ENCODE measurements around the gene PLCB3. TPM values are rescaled to one million over a fixed set of nuclear protein-coding genes. Genes with fewer than 3 reads are reported as not detected.

The PLCB3 gene
- total RNA-seq, 1 experiment from 2014 or later, result 34.6 TPM

- POLR2A ChIA-PET, result interaction anchor here (0.9 to 11.9 kb wide), 3 partner anchors 13 to 87 kb away, joined by 3 to 122 read pairs (median 3); partner anchors contain the start of genes FKBP2, PLCB3, PPP1R14B and PRDX5
- peak overlapping the region; percentile 77 for H3K4me3 Mint-ChIP-seq (ENCODE audit: unreplicated experiment)
- no peak for DNase-seq (ENCODE audit: unreplicated experiment)
Observed at GRCh38 chr11:64230985-64231365, 20.4 kb upstream of the PLCB3 start.

GRCh38 chr11:64231546-64231945 is 19.8 kb upstream of the PLCB3 start:
- H3K9me3 Mint-ChIP-seq (ENCODE audit: unreplicated experiment), result no peaks in the 10 kb centered on the region
- peaks cover 17% of the 10 kb centered on the region for H3K4me1 Mint-ChIP-seq (ENCODE audit: insufficient read depth, unreplicated experiment)
- no peaks in the 10 kb centered on the region for H3K27me3 Mint-ChIP-seq (ENCODE audit: insufficient read depth, unreplicated experiment)
- no peak overlapping the region for H3K27ac Mint-ChIP-seq (ENCODE audit: low read depth, unreplicated experiment)
- TF ChIP-seq CTCF (IDR thresholded peaks at IDR 0.05; ENCODE audit: unreplicated experiment), result no peak
- no peak for DNase-seq (ENCODE audit: unreplicated experiment)
- BruUV-seq (replicated peaks), result no TSS peak
- POLR2A ChIA-PET, result interaction anchor here (0.7 to 11.9 kb wide), 6 partner anchors 12 to 257 kb away, joined by 3 to 122 read pairs (median 3); partner anchors contain the start of genes COX8A, FKBP2, PLCB3 and PPP1R14B
- peaks cover 5% of the 10 kb centered on the region for H3K36me3 Mint-ChIP-seq (ENCODE audit: insufficient read depth, unreplicated experiment)
- H3K4me3 Mint-ChIP-seq (ENCODE audit: unreplicated experiment), result peak overlapping the region; percentile 77
- CTCF ChIA-PET, result interaction anchor here (1.2 kb wide), 1 partner anchor 73 kb away, joined by 3 read pairs; no protein-coding TSS in a partner anchor
- intact Hi-C loops (cut with micrococcal nuclease), result no loop called here

More at GRCh38 chr11:64230985-64231365, 20.4 kb upstream of the PLCB3 start:
- no TSS peak for BruUV-seq (replicated peaks)
- CTCF ChIA-PET, result interaction anchor here (0.6 to 1.2 kb wide), 2 partner anchors 74 to 124 kb away, joined by 3 to 4 read pairs; no protein-coding TSS in a partner anchor
- H3K4me1 Mint-ChIP-seq (ENCODE audit: insufficient read depth, unreplicated experiment), result peaks cover 17% of the 10 kb centered on the region
- peak overlapping the region; percentile 78 for H3K27ac Mint-ChIP-seq (ENCODE audit: low read depth, unreplicated experiment)
- H3K27me3 Mint-ChIP-seq (ENCODE audit: insufficient read depth, unreplicated experiment), result no peaks in the 10 kb centered on the region
- intact Hi-C loops (cut with micrococcal nuclease), result no loop called here
- H3K36me3 Mint-ChIP-seq (ENCODE audit: insufficient read depth, unreplicated experiment), result peaks cover 5% of the 10 kb centered on the region
- no peaks in the 10 kb centered on the region for H3K9me3 Mint-ChIP-seq (ENCODE audit: unreplicated experiment)
- no peak for TF ChIP-seq CTCF (IDR thresholded peaks at IDR 0.05; ENCODE audit: unreplicated experiment)

GRCh38 chr11:64232182-64232966 is 19.0 kb upstream of the PLCB3 start:
- BruUV-seq (replicated peaks), result no TSS peak
- no peak for DNase-seq (ENCODE audit: unreplicated experiment)
- intact Hi-C loops (cut with micrococcal nuclease), result no loop called here
- ChIA-PET CTCF (interaction anchor here (0.7 to 1.7 kb wide), 4 partner anchors 19 to 507 kb away, joined by 3 to 7 read pairs (median 3); partner anchors contain the start of gene PLCB3), POLR2A (interaction anchor here (0.7 to 11.9 kb wide), 7 partner anchors 8 to 258 kb away, joined by 3 to 122 read pairs (median 3); partner anchors contain the start of genes COX8A, FKBP2, PLCB3 and PPP1R14B)
- no peak for TF ChIP-seq CTCF (IDR thresholded peaks at IDR 0.05; ENCODE audit: unreplicated experiment)
- Mint-ChIP-seq H3K4me3 (ENCODE audit: unreplicated experiment) (peak overlapping the region; percentile 77), H3K27me3 (ENCODE audit: insufficient read depth, unreplicated experiment) (no peaks in the 10 kb centered on the region), H3K4me1 (ENCODE audit: insufficient read depth, unreplicated experiment) (peaks cover 17% of the 10 kb centered on the region), H3K36me3 (ENCODE audit: insufficient read depth, unreplicated experiment) (peaks cover 11% of the 10 kb centered on the region), H3K27ac (ENCODE audit: low read depth, unreplicated experiment) (no peak overlapping the region), H3K9me3 (ENCODE audit: unreplicated experiment) (no peaks in the 10 kb centered on the region)

DNA sequence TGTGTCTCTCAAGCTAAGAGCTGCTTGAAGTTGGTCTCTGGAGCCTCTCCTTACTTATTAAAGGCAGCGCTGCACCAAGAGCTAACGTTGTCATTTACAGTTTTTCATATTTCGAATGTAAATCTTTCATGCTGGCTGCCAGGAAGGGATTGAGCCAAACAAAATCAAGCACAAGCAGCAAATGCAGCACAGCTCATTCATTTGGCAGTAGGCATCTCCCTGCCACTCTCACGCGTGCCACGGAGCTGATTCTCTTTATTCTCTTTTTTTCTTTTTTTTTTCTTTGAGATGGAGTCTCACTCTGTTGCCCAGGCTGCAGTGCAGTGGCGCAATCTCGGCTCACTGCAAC is 18.4 kb upstream of the PLCB3 start:
- H3K4me3 Mint-ChIP-seq (ENCODE audit: unreplicated experiment), result peak overlapping the region; percentile 77
- POLR2A ChIA-PET, result interaction anchor here (0.7 to 11.9 kb wide), 3 partner anchors 9 to 36 kb away, joined by 3 to 122 read pairs (median 5); partner anchors contain the start of genes FKBP2 and PPP1R14B
- TF ChIP-seq CTCF (IDR thresholded peaks at IDR 0.05; ENCODE audit: unreplicated experiment), result no peak
- peak overlapping the region; percentile 19 for H3K27ac Mint-ChIP-seq (ENCODE audit: low read depth, unreplicated experiment)
- no peak for DNase-seq (ENCODE audit: unreplicated experiment)
- no peaks in the 10 kb centered on the region for H3K9me3 Mint-ChIP-seq (ENCODE audit: unreplicated experiment)
- peaks cover 17% of the 10 kb centered on the region for H3K4me1 Mint-ChIP-seq (ENCODE audit: insufficient read depth, unreplicated experiment)
- BruUV-seq (replicated peaks), result no TSS peak
- H3K36me3 Mint-ChIP-seq (ENCODE audit: insufficient read depth, unreplicated experiment), result peaks cover 17% of the 10 kb centered on the region
- intact Hi-C loops (cut with micrococcal nuclease), result no loop called here
- CTCF ChIA-PET, result interaction anchor here (0.6 to 1.7 kb wide), 5 partner anchors 18 to 508 kb away, joined by 3 to 7 read pairs (median 3); partner anchors contain the start of gene PLCB3
- no peaks in the 10 kb centered on the region for H3K27me3 Mint-ChIP-seq (ENCODE audit: insufficient read depth, unreplicated experiment)
